Liver (tissue), 9 donors: ENCODE measurements around the gene RPTOR. TPM values are rescaled to one million over a fixed set of nuclear protein-coding genes. Genes with fewer than 3 reads are reported as not detected.

Experiments
- DNase-seq: peaks from one replicate; pipeline ENCODE4 v3.0.0-alpha.2; 2017; ENCODE audit warnings: low spot score
- H3K27ac ChIP-seq, 2 donors: one replicate each; pipeline ENCODE4 v1.7.0; 2013; ENCODE audit warnings: inconsistent platforms in 2 of 2, low read length in 2 of 2, control low read depth in 1 of 2, low read depth in 1 of 2, mild to moderate bottlenecking in 1 of 2
- H3K27me3 ChIP-seq, 4 donors: one replicate each; pipeline versions ENCODE4 v1.6.1 to v1.7.0; 2013; ENCODE audit warnings: low read length in 3 of 4, inconsistent platforms in 1 of 4, mild to moderate bottlenecking in 1 of 4, moderate library complexity in 1 of 4; ENCODE audit not compliant: control insufficient read depth in 4 of 4, insufficient read depth in 4 of 4
- H3K36me3 ChIP-seq, 4 donors: one replicate each; pipeline versions ENCODE4 v1.6.1 to v1.7.0; 2013; ENCODE audit warnings: low read length in 3 of 4, mild to moderate bottlenecking in 3 of 4, low read depth in 1 of 4, moderate library complexity in 1 of 4; ENCODE audit not compliant: control insufficient read depth in 4 of 4, insufficient read depth in 3 of 4
- H3K4me1 ChIP-seq, 4 donors: one replicate each; pipeline versions ENCODE4 v1.6.1 to v1.7.0; 2013; ENCODE audit warnings: low read length in 3 of 4, mild to moderate bottlenecking in 3 of 4, moderate library complexity in 1 of 4; ENCODE audit not compliant: control insufficient read depth in 4 of 4, insufficient read depth in 4 of 4
- H3K4me3 ChIP-seq, 3 donors: one replicate each; pipeline versions ENCODE4 v1.6.1 to v1.7.0; 2013; ENCODE audit warnings: low read length in 3 of 3, control low read depth in 1 of 3, low read depth in 1 of 3, mild to moderate bottlenecking in 1 of 3
- H3K9ac ChIP-seq, 2 donors: one replicate each; pipeline ENCODE4 v1.7.0; 2013; ENCODE audit warnings: low read length in 2 of 2, mild to moderate bottlenecking in 2 of 2, moderate library complexity in 2 of 2, control low read depth in 1 of 2, low read depth in 1 of 2
- H3K9me3 ChIP-seq, 4 donors: one replicate each; pipeline versions ENCODE4 v1.6.1 to v1.7.0; 2013; ENCODE audit warnings: low read length in 3 of 4; ENCODE audit not compliant: control insufficient read depth in 4 of 4
- EGR1 ChIP-seq, 2 donors: IDR thresholded peaks; 2 replicates each; pipeline ENCODE4 v1.6.1; 2016 to 2018; ENCODE audit warnings: antibody characterized with exemption in 2 of 2, low read depth in 2 of 2
- FOXA1 ChIP-seq: IDR thresholded peaks from 2 replicates; pipeline ENCODE4 v1.6.1; 2016; ENCODE audit warnings: antibody characterized with exemption
- FOXA2 ChIP-seq: IDR thresholded peaks from 2 replicates; pipeline ENCODE4 v1.6.1; 2016; ENCODE audit warnings: antibody characterized with exemption
- HNF4A ChIP-seq, 2 donors: conservative IDR thresholded peaks; 2 replicates each; pipeline ENCODE4 v1.6.1; 2016; ENCODE audit warnings: antibody characterized with exemption in 2 of 2, mild to moderate bottlenecking in 2 of 2
- HNF4G ChIP-seq: IDR thresholded peaks from 2 replicates; pipeline ENCODE4 v1.6.1; 2016; ENCODE audit warnings: antibody characterized with exemption
- JUND ChIP-seq, 2 donors: IDR thresholded peaks; 2 replicates each; pipeline ENCODE4 v1.6.1; 2016; ENCODE audit warnings: antibody characterized with exemption in 2 of 2
- RAD21 ChIP-seq, 2 donors: IDR thresholded peaks; 2 replicates each; pipeline ENCODE4 v1.6.1; 2016; ENCODE audit warnings: antibody characterized with exemption in 2 of 2, mild to moderate bottlenecking in 2 of 2
- RXRA ChIP-seq, 2 donors: IDR thresholded peaks; 2 replicates each; pipeline ENCODE4 v1.6.1; 2017 to 2018; ENCODE audit warnings: antibody characterized with exemption in 2 of 2, mild to moderate bottlenecking in 1 of 2
- SP1 ChIP-seq: IDR thresholded peaks from 2 replicates; pipeline ENCODE4 v1.6.1; 2018; ENCODE audit warnings: antibody characterized with exemption, mild to moderate bottlenecking
- TAF1 ChIP-seq: conservative IDR thresholded peaks from 2 replicates; pipeline ENCODE4 v1.6.1; 2016; ENCODE audit warnings: antibody characterized with exemption, mild to moderate bottlenecking
- WGBS: extraction: QIAGEN DNeasy Blood & Tissue Kit; methylation state at CpG from one replicate; pipeline ENCODE4 v1.1.7; 2013; 5-methylcytosine and 5-hydroxymethylcytosine counted together
- polyA plus RNA-seq, 2 donors: library from polyadenylated mRNA; stranded (reverse) in 1 of 2; unstranded in 1 of 2; fragments of 200-250 nt in 1 of 2; fragments of >200 nt in 1 of 2; fragmentation: Nextera tagmentation in 1 of 2; extraction: Ambion mirVana in 1 of 2; gene quantifications; one replicate each; pipeline versions ENCODE4 v1.2.1 to v1.2.3, GENCODE V29; 2013 to 2015
- total RNA-seq, 2 donors: library from RNA; depleted of rRNA; stranded (reverse); fragments of >200 nt; gene quantifications; one replicate each; pipeline ENCODE4 v1.2.3, GENCODE V29; 2014
- TF ChIP-seq, protein P1 (sequence below): IDR thresholded peaks from 2 replicates; pipeline ENCODE4 v1.6.1; 2016; ENCODE audit warnings: antibody characterized with exemption
- TF ChIP-seq, protein P2 (sequence below): IDR thresholded peaks from 2 replicates; pipeline ENCODE4 v1.6.1; 2016; ENCODE audit warnings: antibody characterized with exemption
- TF ChIP-seq, protein P3 (sequence below): IDR thresholded peaks from 2 replicates; pipeline ENCODE4 v1.6.1; 2016; ENCODE audit warnings: antibody characterized with exemption, mild to moderate bottlenecking
- TF ChIP-seq, protein P4 (sequence below): IDR thresholded peaks from 2 replicates; pipeline ENCODE4 v1.6.1; 2016; ENCODE audit warnings: antibody characterized with exemption
- TF ChIP-seq, protein P5 (sequence below): fragments of 150-350 bp; IDR thresholded peaks from 2 replicates; pipeline ENCODE4 v1.5.1; 2017; ENCODE audit warnings: improper control_type of control experiment, low read depth, low read length; ENCODE audit not compliant: missing input control
- donor health status: healthy.
- donor health status: healthy.
- donor health status: healthy.
- donor health status: healthy.
- donor health status: healthy.

RPTOR gene
- total and polyA plus RNA-seq, 4 donors, result 4.8 to 25.4 (median 11.6) TPM

DNA sequence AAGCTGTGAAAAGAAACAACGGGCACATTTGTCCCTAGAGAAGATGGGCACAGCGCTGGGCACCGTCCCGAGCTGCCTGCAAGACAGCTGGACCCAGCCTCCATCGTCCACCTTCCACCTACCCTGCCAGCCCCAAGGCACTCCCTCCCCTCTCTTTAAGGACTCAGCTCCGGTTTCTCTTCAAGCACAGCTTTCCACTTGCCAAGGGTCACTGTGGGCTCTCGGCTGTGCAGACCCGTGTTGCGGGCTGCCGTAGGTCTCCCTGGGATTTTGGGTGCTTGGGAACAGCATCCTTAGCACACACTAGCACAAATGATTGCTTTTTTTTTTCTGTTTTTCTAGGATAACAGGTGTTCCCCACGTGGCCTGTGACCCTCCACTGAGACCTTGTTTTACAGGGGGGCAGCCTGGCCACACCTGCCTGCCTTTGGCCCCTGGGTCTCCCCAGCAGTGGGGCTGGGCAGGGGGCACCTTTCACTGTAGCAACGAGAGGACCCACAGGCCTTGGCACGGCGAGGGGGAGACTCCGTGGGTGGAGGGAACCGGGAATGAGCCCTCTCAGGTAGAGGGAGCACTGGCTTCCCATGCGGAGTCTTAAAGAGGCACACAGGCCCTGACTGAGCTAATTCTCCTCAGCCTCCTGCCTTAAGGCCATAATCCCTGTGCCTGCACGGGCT lies 448.4 kb downstream of the RPTOR start:
- peaks cover 10 to 32% (median 23%) of the 10 kb centered on the region in 4 donors for H3K4me1 ChIP-seq
- no peak for DNase-seq

DNA sequence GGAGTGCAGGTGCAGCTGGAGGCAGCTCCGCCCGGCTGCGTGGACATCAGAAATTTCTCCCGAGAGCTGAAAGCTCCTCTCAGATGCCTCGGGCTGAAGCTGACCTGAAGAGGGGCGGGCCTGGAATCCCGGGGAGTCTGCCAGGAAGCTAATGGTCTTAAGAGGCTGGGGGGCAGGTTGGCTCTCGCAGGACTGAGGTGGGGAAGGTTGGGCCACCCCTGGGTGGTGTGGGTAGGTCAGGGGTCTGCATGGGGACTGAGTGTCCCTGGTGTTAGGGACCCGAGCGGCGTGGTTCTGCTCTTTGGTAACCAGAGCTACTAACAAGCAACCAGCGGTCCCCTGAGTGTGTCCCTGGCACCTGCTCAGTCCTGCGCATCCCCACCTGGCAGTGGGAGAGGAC lies 450.5 kb downstream of the RPTOR start:
- 96% methylated on average over 13 of the region's 13 CpGs for WGBS
- H3K9ac ChIP-seq, result no peak overlapping the region
- TF ChIP-seq RAD21 (IDR thresholded peaks at IDR 0.05) (no peak), EGR1 (IDR thresholded peaks at IDR 0.05; ENCODE audit: low read depth in 2 of 2) (no peak), TAF1 (no peak), JUND (IDR thresholded peaks at IDR 0.05) (no peak), RXRA (IDR thresholded peaks at IDR 0.05) (no peak), FOXA1 (no peak)
- TF ChIP-seq, protein P1, sequence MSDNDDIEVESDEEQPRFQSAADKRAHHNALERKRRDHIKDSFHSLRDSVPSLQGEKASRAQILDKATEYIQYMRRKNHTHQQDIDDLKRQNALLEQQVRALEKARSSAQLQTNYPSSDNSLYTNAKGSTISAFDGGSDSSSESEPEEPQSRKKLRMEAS, result no peak
- TF ChIP-seq, protein P2, sequence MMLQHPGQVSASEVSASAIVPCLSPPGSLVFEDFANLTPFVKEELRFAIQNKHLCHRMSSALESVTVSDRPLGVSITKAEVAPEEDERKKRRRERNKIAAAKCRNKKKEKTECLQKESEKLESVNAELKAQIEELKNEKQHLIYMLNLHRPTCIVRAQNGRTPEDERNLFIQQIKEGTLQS, result no peak
- H3K27ac ChIP-seq, result no peak overlapping the region
- no peaks in the 10 kb centered on the region for H3K27me3 ChIP-seq
- H3K36me3 ChIP-seq, result peaks cover 5 to 39% (median 25%) of the 10 kb centered on the region in 4 donors
- no peaks in the 10 kb centered on the region for H3K9me3 ChIP-seq
- H3K4me1 ChIP-seq, result peaks cover 12 to 34% (median 21%) of the 10 kb centered on the region in 4 donors
- H3K4me3 ChIP-seq, result no peak overlapping the region
- no peak for DNase-seq

More for the DNA sequence above, 448.4 kb downstream of the RPTOR start:
- TF ChIP-seq, protein P3, sequence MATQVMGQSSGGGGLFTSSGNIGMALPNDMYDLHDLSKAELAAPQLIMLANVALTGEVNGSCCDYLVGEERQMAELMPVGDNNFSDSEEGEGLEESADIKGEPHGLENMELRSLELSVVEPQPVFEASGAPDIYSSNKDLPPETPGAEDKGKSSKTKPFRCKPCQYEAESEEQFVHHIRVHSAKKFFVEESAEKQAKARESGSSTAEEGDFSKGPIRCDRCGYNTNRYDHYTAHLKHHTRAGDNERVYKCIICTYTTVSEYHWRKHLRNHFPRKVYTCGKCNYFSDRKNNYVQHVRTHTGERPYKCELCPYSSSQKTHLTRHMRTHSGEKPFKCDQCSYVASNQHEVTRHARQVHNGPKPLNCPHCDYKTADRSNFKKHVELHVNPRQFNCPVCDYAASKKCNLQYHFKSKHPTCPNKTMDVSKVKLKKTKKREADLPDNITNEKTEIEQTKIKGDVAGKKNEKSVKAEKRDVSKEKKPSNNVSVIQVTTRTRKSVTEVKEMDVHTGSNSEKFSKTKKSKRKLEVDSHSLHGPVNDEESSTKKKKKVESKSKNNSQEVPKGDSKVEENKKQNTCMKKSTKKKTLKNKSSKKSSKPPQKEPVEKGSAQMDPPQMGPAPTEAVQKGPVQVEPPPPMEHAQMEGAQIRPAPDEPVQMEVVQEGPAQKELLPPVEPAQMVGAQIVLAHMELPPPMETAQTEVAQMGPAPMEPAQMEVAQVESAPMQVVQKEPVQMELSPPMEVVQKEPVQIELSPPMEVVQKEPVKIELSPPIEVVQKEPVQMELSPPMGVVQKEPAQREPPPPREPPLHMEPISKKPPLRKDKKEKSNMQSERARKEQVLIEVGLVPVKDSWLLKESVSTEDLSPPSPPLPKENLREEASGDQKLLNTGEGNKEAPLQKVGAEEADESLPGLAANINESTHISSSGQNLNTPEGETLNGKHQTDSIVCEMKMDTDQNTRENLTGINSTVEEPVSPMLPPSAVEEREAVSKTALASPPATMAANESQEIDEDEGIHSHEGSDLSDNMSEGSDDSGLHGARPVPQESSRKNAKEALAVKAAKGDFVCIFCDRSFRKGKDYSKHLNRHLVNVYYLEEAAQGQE, result no peak
- TF ChIP-seq HNF4A (conservative IDR thresholded peaks at IDR 0.05), result no peak
- TF ChIP-seq JUND (IDR thresholded peaks at IDR 0.05), result no peak
- TF ChIP-seq FOXA1, result no peak
- TF ChIP-seq SP1, result no peak
- TF ChIP-seq, protein P2, result no peak
- TF ChIP-seq HNF4G, result no peak
- TF ChIP-seq, protein P4, sequence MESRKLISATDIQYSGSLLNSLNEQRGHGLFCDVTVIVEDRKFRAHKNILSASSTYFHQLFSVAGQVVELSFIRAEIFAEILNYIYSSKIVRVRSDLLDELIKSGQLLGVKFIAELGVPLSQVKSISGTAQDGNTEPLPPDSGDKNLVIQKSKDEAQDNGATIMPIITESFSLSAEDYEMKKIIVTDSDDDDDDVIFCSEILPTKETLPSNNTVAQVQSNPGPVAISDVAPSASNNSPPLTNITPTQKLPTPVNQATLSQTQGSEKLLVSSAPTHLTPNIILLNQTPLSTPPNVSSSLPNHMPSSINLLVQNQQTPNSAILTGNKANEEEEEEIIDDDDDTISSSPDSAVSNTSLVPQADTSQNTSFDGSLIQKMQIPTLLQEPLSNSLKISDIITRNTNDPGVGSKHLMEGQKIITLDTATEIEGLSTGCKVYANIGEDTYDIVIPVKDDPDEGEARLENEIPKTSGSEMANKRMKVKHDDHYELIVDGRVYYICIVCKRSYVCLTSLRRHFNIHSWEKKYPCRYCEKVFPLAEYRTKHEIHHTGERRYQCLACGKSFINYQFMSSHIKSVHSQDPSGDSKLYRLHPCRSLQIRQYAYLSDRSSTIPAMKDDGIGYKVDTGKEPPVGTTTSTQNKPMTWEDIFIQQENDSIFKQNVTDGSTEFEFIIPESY, result no peak
- TF ChIP-seq, protein P5, sequence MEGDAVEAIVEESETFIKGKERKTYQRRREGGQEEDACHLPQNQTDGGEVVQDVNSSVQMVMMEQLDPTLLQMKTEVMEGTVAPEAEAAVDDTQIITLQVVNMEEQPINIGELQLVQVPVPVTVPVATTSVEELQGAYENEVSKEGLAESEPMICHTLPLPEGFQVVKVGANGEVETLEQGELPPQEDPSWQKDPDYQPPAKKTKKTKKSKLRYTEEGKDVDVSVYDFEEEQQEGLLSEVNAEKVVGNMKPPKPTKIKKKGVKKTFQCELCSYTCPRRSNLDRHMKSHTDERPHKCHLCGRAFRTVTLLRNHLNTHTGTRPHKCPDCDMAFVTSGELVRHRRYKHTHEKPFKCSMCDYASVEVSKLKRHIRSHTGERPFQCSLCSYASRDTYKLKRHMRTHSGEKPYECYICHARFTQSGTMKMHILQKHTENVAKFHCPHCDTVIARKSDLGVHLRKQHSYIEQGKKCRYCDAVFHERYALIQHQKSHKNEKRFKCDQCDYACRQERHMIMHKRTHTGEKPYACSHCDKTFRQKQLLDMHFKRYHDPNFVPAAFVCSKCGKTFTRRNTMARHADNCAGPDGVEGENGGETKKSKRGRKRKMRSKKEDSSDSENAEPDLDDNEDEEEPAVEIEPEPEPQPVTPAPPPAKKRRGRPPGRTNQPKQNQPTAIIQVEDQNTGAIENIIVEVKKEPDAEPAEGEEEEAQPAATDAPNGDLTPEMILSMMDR, result no peak
- no peak for TF ChIP-seq FOXA2
- TF ChIP-seq, protein P1, result no peak
- Histone ChIP-seq H3K27ac (no peak overlapping the region), H3K4me3 (peak overlapping the region; percentile 70 to 97 (median 86)), H3K9me3 (no peaks in the 10 kb centered on the region), H3K27me3 (no peaks in the 10 kb centered on the region), H3K9ac (peak overlapping the region in 1 of 2 donors; percentile 54), H3K36me3 (peaks cover 2 to 26% (median 17%) of the 10 kb centered on the region in 4 donors)
- 47% methylated on average over 18 of the region's 18 CpGs for WGBS
